H9 (cell line): Measurements from ENCODE around the gene GNPDA1. TPM values are rescaled to one million over a fixed set of nuclear protein-coding genes. Genes with fewer than 3 reads are reported as not detected.

Source experiments
- DNase-seq: peaks from one replicate; pipeline ENCODE4 v3.0.0-alpha.2; 2017
- H2AFZ ChIP-seq: one replicate; pipeline ENCODE4 v1.6.1; 2013; ENCODE audit warnings: mild to moderate bottlenecking, low read length, control low read depth, moderate library complexity
- H2AK5ac ChIP-seq: 2 replicates; pipeline ENCODE4 v1.6.1; 2013; ENCODE audit warnings: low read length, control low read depth, mixed read lengths; ENCODE audit not compliant: insufficient read length
- H2BK120ac ChIP-seq: one replicate; pipeline ENCODE4 v1.6.1; 2013; ENCODE audit warnings: low read depth, mild to moderate bottlenecking, low read length, control low read depth, inconsistent platforms; ENCODE audit not compliant: poor library complexity, severe bottlenecking
- H2BK12ac ChIP-seq: 2 replicates; pipeline ENCODE4 v1.6.1; 2013; ENCODE audit warnings: low read length, control low read depth, mixed read lengths, low read depth; ENCODE audit not compliant: insufficient read length
- H2BK15ac ChIP-seq: 2 replicates; pipeline ENCODE4 v1.6.1; 2013; ENCODE audit warnings: low read depth, low read length, control low read depth
- H2BK20ac ChIP-seq: one replicate; pipeline ENCODE4 v1.6.1; 2013; ENCODE audit warnings: low read depth, mild to moderate bottlenecking, low read length, control low read depth, inconsistent platforms; ENCODE audit not compliant: poor library complexity, severe bottlenecking
- H2BK5ac ChIP-seq: 2 replicates; pipeline ENCODE4 v1.6.1; 2013; ENCODE audit warnings: low read length, control low read depth, mixed read lengths; ENCODE audit not compliant: insufficient read length
- H3K14ac ChIP-seq: 2 replicates; pipeline ENCODE4 v1.6.1; 2013; ENCODE audit warnings: low read length, control low read depth; ENCODE audit not compliant: insufficient read depth
- H3K18ac ChIP-seq: 2 replicates; pipeline ENCODE4 v1.6.1; 2013; ENCODE audit warnings: low read depth, mild to moderate bottlenecking, mixed read lengths, low read length, control low read depth; ENCODE audit not compliant: insufficient read length
- H3K23ac ChIP-seq: 2 replicates; pipeline ENCODE4 v1.6.1; 2013; ENCODE audit warnings: low read length, control low read depth, mixed read lengths, low read depth; ENCODE audit not compliant: insufficient read length
- H3K23me2 ChIP-seq: 2 replicates; pipeline ENCODE4 v1.6.1; 2013; ENCODE audit warnings: low read depth, mild to moderate bottlenecking, mixed read lengths, low read length, control low read depth; ENCODE audit not compliant: insufficient read length, poor library complexity, severe bottlenecking
- H3K27ac ChIP-seq: 2 replicates; pipeline ENCODE4 v1.5.1; 2013; ENCODE audit warnings: low read length, control low read depth, mixed read lengths, low read depth; ENCODE audit not compliant: insufficient read length
- H3K27me3 ChIP-seq: 2 replicates; pipeline ENCODE4 v1.6.1; 2013; ENCODE audit warnings: low read length, control low read depth, inconsistent platforms; ENCODE audit not compliant: insufficient read depth
- H3K4ac ChIP-seq: 2 replicates; pipeline ENCODE4 v1.6.1; 2013; ENCODE audit warnings: low read depth, mild to moderate bottlenecking, control low read depth, inconsistent platforms, low read length, moderate library complexity
- H3K4me1 ChIP-seq: 2 replicates; pipeline ENCODE4 v1.6.1; 2013; ENCODE audit warnings: low read length, control low read depth, inconsistent platforms; ENCODE audit not compliant: insufficient read depth
- H3K4me2 ChIP-seq: 2 replicates; pipeline ENCODE4 v1.6.1; 2013; ENCODE audit warnings: low read length, control low read depth, mixed read lengths; ENCODE audit not compliant: insufficient read length, insufficient read depth
- H3K56ac ChIP-seq: 2 replicates; pipeline ENCODE4 v1.6.1; 2013; ENCODE audit warnings: low read depth, mild to moderate bottlenecking, mixed read lengths, low read length, control low read depth; ENCODE audit not compliant: insufficient read length
- H3K79me1 ChIP-seq: 2 replicates; pipeline ENCODE4 v1.6.1; 2013; ENCODE audit warnings: low read depth, mild to moderate bottlenecking, moderate library complexity, low read length, control low read depth, inconsistent platforms; ENCODE audit not compliant: insufficient read depth, poor library complexity, severe bottlenecking
- H3K79me2 ChIP-seq: 2 replicates; pipeline ENCODE4 v1.6.1; 2013; ENCODE audit warnings: low read length, control low read depth, inconsistent platforms; ENCODE audit not compliant: insufficient read depth
- H3K9ac ChIP-seq: 2 replicates; pipeline ENCODE4 v1.6.1; 2013; ENCODE audit warnings: low read length, control low read depth, mixed read lengths; ENCODE audit not compliant: insufficient read length; ENCODE audit errors: extremely low read depth
- H3K9me3 ChIP-seq: one replicate; pipeline ENCODE4 v1.6.1; 2013; ENCODE audit warnings: low read depth, low read length, inconsistent platforms; ENCODE audit not compliant: control insufficient read depth
- H3T11ph ChIP-seq: one replicate; pipeline ENCODE4 v1.6.1; 2013; ENCODE audit warnings: mild to moderate bottlenecking, low read length, control low read depth, inconsistent platforms
- H4K20me1 ChIP-seq: one replicate; pipeline ENCODE4 v1.6.1; 2013; ENCODE audit not compliant: control insufficient read depth, insufficient read length, insufficient read depth
- H4K5ac ChIP-seq: 2 replicates; pipeline ENCODE4 v1.6.1; 2013; ENCODE audit warnings: low read depth, mild to moderate bottlenecking, mixed read lengths, low read length, control low read depth; ENCODE audit not compliant: insufficient read length
- H4K8ac ChIP-seq: replicated peaks from 2 replicates; pipeline ENCODE4 v1.6.1; 2013; ENCODE audit warnings: low read length, control low read depth, mixed read lengths, low read depth; ENCODE audit not compliant: insufficient read length
- H4K91ac ChIP-seq: 2 replicates; pipeline ENCODE4 v1.6.1; 2013; ENCODE audit warnings: low read depth, mild to moderate bottlenecking, moderate library complexity, mixed read lengths, low read length, control low read depth; ENCODE audit not compliant: insufficient read length
- H3K27ac Mint-ChIP-seq, 3 experiments: 2 replicates in 2 of 3; 3 replicates in 1 of 3; pipeline ENCODE4 v1.8.0; 2020 to 2021; ENCODE audit warnings: mixed read lengths in 3 of 3, mild to moderate bottlenecking in 1 of 3, moderate library complexity in 1 of 3
- H3K27me3 Mint-ChIP-seq: 2 replicates; pipeline ENCODE4 v1.8.0; 2021; ENCODE audit warnings: low read depth, mild to moderate bottlenecking, moderate library complexity, mixed read lengths
- H3K36me3 Mint-ChIP-seq, 3 experiments: 2 replicates in 2 of 3; 3 replicates in 1 of 3; pipeline ENCODE4 v1.8.0; 2020 to 2021; ENCODE audit warnings: low read depth in 3 of 3, mixed read lengths in 3 of 3; ENCODE audit not compliant: insufficient read depth in 1 of 3
- H3K4me1 Mint-ChIP-seq, 2 experiments: 2 replicates each; pipeline ENCODE4 v1.8.0; 2020; ENCODE audit warnings: mixed read lengths in 2 of 2
- H3K4me3 Mint-ChIP-seq, 2 experiments: 2 replicates in 1 of 2; 3 replicates in 1 of 2; pipeline ENCODE4 v1.8.0; 2020 to 2021; ENCODE audit warnings: mild to moderate bottlenecking in 2 of 2, mixed read lengths in 2 of 2, moderate library complexity in 1 of 2
- H3K9me3 Mint-ChIP-seq, 2 experiments: 2 replicates in 1 of 2; 3 replicates in 1 of 2; pipeline ENCODE4 v1.8.0; 2020; ENCODE audit warnings: mild to moderate bottlenecking in 2 of 2, mixed read lengths in 2 of 2, moderate library complexity in 1 of 2
- CTCF ChIP-seq: fragments of 200-600 bp; sonication (generic); conservative IDR thresholded peaks from 3 replicates; pipeline ENCODE4 v1.8.0; 2021; ENCODE audit warnings: antibody characterized with exemption, mild to moderate bottlenecking
- WGBS: extraction: QIAGEN DNeasy Blood & Tissue Kit; methylation state at CpG from one replicate; pipeline ENCODE4 v1.1.7; 2013; ENCODE audit warnings: missing lambda C conversion rate, low lambda C conversion rate, mixed read lengths; ENCODE audit not compliant: insufficient read length; ENCODE audit errors: extremely low coverage; 5-methylcytosine and 5-hydroxymethylcytosine counted together
- total RNA-seq: library from RNA; stranded (reverse); gene quantifications from 2 replicates; pipeline ENCODE4 v1.2.1, GENCODE V29; 2021

Gene GNPDA1
- total RNA-seq, 1 experiment from 2014 or later = 66.8 TPM

GRCh38 chr5:141982626-141983025 is 30.2 kb downstream of the GNPDA1 start:
- Histone ChIP-seq H3K56ac (no peak overlapping the region), H3K4me2 (no peak overlapping the region), H3T11ph (no peak overlapping the region), H3K4ac (no peak overlapping the region), H2BK20ac (no peak overlapping the region), H4K20me1 (no peaks in the 10 kb centered on the region), H2AK5ac (no peak overlapping the region), H3K23ac (no peak overlapping the region), H2BK120ac (no peak overlapping the region), H3K4me1 (no peaks in the 10 kb centered on the region), H3K9me3 (no peaks in the 10 kb centered on the region), H2AFZ (no peak overlapping the region), H4K8ac (no peak overlapping the region), H3K23me2 (no peaks in the 10 kb centered on the region), H3K18ac (no peak overlapping the region), H2BK15ac (no peak overlapping the region), H4K5ac (no peak overlapping the region), H3K14ac (no peak overlapping the region), H4K91ac (no peak overlapping the region), H3K9ac (no peak overlapping the region), H3K27me3 (no peaks in the 10 kb centered on the region), H3K79me2 (no peaks in the 10 kb centered on the region), H3K79me1 (no peaks in the 10 kb centered on the region), H3K27ac (no peak overlapping the region), H2BK5ac (no peak overlapping the region), H2BK12ac (no peak overlapping the region)
- no peak overlapping the region for H3K27ac Mint-ChIP-seq
- H3K9me3 Mint-ChIP-seq = no peaks in the 10 kb centered on the region
- no CpG with 5 or more reads among the region's 2 CpGs for WGBS
- H3K4me3 Mint-ChIP-seq = no peak overlapping the region
- no peak for DNase-seq
- TF ChIP-seq CTCF = no peak
- H3K36me3 Mint-ChIP-seq = peaks cover 9 to 69% (median 61%) of the 10 kb centered on the region in 3 experiments; a peak in 6 of 7 replicates
- no peaks in the 10 kb centered on the region for H3K4me1 Mint-ChIP-seq
- no peaks in the 10 kb centered on the region for H3K27me3 Mint-ChIP-seq
